Stimulated activated CD4-positive, alpha-beta T cell treated with anti-CD3 and anti-CD28 coated beads, TNF-alpha, amount 100 ng/mL, for 24 hours (primary cell): ENCODE measurements around the gene FGD2.
"Not testable (repeated sequence)": the region's sequence is repeated elsewhere in the genome, so short reads cannot be mapped to it uniquely, and the experiment has no call there.

Experiments used
- DNase-seq, 3 experiments: peaks; one replicate each; pipeline ENCODE4 v3.0.0-alpha.2; 2020; ENCODE audit warnings: low read depth in 3 of 3

The FGD2 gene

DNA sequence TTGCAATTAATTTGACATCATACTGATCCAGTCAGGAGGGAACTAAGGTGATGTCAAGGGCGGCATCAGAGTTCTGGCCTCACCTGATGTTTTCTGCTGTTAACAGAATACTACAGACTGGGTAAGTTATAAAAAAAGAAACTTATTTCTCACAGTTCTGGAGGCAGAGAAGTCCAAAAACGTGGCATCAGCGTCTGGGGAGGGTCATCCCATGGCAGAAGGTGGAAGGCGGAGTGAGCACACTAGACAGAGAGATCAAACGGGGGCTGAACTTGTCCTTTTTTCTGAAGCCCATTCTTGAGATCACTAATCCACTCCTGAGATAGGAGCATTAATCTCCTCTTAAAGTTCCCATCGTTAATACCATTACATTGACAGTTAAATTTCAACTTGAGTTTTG, 16.2 kb upstream of the FGD2 start:
- no peak for DNase-seq

DNA sequence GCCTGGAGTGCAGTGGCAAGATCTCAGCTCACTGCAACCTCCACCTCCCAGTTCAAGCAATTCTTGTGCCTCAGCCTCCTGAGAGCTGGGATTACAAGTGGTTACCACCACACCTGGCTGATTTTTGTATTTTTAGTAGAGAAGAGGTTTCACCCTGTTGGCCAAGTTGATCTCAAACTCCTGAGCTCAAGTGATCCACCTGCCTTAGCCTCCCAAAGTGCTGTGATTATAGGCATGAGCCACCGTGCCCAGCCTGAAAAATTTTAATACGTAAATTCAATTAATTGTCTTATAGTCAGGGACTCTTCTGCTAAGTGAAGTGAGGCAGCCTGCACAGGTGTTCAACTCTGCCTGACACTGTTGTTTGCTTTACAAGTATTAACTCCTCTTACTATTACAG, 15.1 kb upstream of the FGD2 start:
- DNase-seq = not testable (repeated sequence)

- no peak for DNase-seq
Measured at GRCh38 chr6:36997811-36998722, 7.4 kb upstream of the FGD2 start.

- no peak for DNase-seq
Measured at GRCh38 chr6:36998723-36999038, 6.8 kb upstream of the FGD2 start.

GRCh38 chr6:36999061-36999750, 6.2 kb upstream of the FGD2 start:
- no peak for DNase-seq

DNA sequence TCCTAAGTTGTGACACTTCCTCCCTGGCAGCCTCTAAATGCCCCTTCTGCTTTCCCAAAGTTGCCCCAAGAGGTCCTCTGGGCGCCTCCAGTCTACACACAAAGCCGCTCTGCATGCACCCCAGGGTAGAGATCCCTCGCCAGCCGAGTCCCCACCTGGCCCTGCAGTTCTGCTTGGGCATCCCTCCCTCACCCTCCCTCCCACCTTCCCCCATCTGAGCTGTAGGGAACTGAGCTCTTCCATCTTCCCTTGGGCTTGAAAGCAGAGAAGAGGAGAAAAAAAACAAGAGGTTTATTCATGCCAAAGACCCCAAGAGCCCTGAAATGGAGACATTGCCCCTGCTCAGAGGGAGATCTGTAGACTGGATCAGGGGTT, 5.7 kb upstream of the FGD2 start:
- DNase-seq = no peak

GRCh38 chr6:37004044-37004980, 1.1 kb upstream of the FGD2 start:
- DNase-seq = no peak

GRCh38 chr6:37005827-37006567, 542 bp downstream of the FGD2 start:
- DNase-seq = no peak

- no peak for DNase-seq
Measured at GRCh38 chr6:37006793-37007339, 1.4 kb downstream of the FGD2 start.

DNA sequence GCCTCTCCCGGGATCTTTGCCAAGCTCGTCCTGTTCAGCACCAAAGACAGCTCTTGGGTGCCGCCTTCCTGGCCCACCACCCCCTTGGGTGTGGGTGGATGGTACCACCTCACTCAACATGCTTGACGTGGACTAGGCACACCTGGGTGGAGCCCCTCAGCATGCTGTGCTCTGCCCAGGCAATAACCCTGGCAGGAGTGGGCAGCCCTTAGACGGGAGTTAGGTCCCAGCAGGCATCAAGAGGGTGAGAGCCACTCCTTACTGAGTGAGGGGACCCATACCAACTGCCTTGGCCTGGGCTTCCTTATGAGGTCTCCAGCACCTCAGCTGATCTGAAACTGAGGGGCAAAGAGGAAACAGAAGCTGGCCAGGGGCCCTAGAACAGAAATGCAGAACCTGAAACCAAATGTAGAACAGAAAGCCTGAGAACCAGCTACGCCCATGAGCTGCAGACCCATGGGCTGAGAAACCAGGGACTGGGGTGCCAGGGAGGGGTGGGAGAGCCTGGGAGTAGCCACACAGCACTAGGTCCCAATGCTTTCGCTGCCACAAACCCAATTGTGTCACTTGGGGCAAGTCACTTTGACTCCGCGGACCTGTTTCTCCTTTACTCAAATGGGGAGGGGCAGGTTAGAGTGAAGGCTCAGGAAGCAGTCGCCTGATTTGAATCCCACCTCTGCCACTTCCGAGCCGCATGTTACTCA, 2.0 kb downstream of the FGD2 start:
- DNase-seq = no peak

DNA sequence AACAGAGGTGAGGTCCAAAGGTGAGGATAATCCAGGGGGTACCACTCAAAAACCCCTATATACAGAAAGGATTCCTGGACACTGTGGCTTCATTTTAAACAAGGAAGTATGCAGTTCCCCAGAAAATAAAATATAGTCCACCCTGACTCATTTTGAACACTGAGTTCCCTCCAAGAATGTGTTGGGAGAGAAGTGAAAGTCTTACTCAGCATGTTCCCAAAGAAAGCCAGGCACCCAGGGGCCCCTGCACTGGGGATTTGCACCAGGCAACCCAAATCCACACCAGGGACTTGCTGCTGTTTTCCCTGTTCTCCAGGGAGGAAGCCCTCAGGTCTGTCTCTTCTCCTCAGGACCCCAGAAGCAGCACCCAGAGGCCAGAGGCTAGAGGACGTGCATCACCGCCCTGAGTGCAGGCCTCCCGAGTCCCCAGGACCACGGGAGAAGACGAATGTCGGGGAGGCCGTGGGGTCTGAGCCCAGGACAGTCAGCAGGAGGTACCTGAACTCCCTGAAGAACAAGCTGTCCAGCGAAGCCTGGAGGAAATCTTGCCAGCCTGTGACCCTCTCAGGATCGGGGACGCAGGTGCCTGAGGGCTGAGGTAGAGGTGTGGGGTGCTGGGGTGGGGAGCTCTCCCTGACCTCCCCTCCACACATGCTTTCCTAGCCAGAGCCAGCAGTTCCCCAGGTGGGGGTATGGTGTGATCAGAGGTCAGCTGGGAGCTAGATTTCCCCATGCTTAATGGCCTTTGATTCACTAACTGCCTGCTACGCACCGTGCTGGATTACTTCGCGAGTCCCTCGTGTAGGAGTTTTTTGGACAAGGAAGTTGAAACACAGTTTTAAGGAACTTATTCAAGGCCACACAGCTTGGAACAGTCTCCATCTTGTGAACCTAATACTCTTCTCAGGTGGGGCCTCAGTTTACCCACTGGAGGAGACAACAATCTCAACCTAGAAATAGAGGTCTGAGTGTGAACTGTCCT, 3.3 kb downstream of the FGD2 start:
- no peak for DNase-seq

DNA sequence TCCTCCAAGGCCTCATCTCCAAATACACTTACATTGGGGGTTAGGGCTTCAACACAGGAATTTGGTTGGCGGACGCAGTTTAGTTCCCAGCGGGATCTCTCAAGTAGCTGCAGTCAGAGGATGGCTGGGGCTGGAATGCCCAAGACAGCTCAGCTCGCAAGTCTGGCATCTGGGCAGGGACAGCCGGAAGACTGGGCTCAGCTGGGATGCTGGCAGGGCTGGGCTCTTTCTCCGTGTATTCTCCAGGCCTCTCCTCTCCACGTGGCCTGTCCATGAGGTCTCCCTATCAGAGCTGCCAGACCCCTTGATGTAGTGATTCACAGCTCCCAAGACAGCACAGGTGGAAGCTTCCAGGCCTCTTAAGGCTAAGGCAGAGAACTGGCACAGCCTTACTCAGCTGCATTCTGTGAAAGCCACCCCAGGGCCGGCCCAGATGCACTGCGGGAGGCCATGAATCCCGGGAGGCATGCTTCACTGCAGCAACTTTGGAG, 5.0 kb downstream of the FGD2 start:
- no peak for DNase-seq

DNA sequence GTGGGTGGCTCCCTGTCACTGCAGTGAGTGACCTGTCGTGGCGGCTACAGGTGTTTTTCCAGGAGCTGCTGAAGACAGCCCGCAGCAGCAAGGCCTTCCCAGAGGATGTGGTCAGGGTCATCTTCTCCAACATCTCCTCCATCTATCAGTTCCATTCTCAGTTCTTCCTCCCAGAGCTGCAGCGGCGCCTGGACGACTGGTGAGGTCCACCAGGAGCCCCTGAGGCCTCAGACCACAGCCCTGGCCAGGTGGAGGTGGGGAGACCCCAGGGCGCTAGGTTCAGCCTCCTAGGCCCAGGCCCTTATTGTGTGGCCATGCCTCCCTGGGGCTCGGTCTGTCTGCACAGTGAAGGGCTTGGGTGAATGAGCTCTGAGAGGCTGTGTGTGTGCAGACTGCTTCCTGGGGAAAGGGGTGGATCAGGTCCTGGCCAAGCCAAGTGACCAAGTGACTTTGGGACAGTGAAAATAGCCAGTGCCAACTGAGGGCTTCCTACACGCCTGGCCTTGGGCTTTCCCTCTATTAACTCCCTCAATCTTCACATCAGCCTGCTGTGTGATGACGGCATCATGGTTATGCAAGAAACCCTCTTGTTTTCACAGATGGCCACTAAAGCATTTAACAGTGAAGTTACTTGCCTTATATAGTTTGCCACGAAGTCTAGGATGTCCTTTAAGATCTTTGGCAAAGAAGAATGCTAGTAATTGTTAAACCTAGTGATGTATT, 6.4 kb downstream of the FGD2 start:
- DNase-seq = no peak

- DNase-seq = no peak
Measured at GRCh38 chr6:37013516-37014491, 8.3 kb downstream of the FGD2 start.

- no peak for DNase-seq
Measured at GRCh38 chr6:37014667-37015066, 9.2 kb downstream of the FGD2 start.

- DNase-seq = no peak
Measured at GRCh38 chr6:37015532-37015931, 10.1 kb downstream of the FGD2 start.

- no peak for DNase-seq
Measured at GRCh38 chr6:37016995-37017394, 11.5 kb downstream of the FGD2 start.
